ENCODE measurements around the gene LILRB4. TPM values are rescaled to one million over a fixed set of nuclear protein-coding genes. Genes with fewer than 3 reads are reported as not detected.
"Not testable (repeated sequence)": the region's sequence is repeated elsewhere in the genome, so short reads cannot be mapped to it uniquely, and the experiment has no call there.

LILRB4 gene
- total RNA-seq, 1 experiment from 2014 or later = not detected

GRCh38 chr19:54626757-54627156 is 36.0 kb upstream of the LILRB4 start:
- H3K23ac ChIP-seq (ENCODE audit: insufficient read length, low read depth, low read length) = no peak overlapping the region
- peaks cover 8% of the 10 kb centered on the region for H3K27me3 Mint-ChIP-seq (ENCODE audit: low read depth)
- no peak overlapping the region for H3K4ac ChIP-seq (ENCODE audit: low read depth, low read length)
- H3K4me1 Mint-ChIP-seq = no peaks in the 10 kb centered on the region
- H2BK20ac ChIP-seq (ENCODE audit: low read depth, low read length, poor library complexity, severe bottlenecking) = no peak overlapping the region
- no peak for DNase-seq
- no peaks in the 10 kb centered on the region for H4K20me1 ChIP-seq (ENCODE audit: control insufficient read depth, insufficient read depth, insufficient read length)
- no peak overlapping the region for H3K27ac Mint-ChIP-seq
- no peaks in the 10 kb centered on the region for H3K23me2 ChIP-seq (ENCODE audit: insufficient read length, low read depth, low read length, poor library complexity, severe bottlenecking)
- no peak overlapping the region for H4K8ac ChIP-seq (replicated peaks; ENCODE audit: insufficient read length, low read depth, low read length)
- H3K18ac ChIP-seq (ENCODE audit: insufficient read length, low read depth, low read length) = no peak overlapping the region
- peaks cover 0 to 34% (median 23%) of the 10 kb centered on the region in 3 experiments; a peak in 6 of 7 replicates for H3K36me3 Mint-ChIP-seq (ENCODE audit: insufficient read depth in 1 of 3, low read depth in 3 of 3)
- no peak overlapping the region for H3K14ac ChIP-seq (ENCODE audit: insufficient read depth, low read length)
- H2AFZ ChIP-seq (ENCODE audit: low read length) = no peak overlapping the region
- H2BK15ac ChIP-seq (ENCODE audit: low read depth, low read length) = no peak overlapping the region
- H3K27me3 ChIP-seq (ENCODE audit: insufficient read depth, low read length) = no peaks in the 10 kb centered on the region
- H3K9me3 Mint-ChIP-seq = peaks cover 90 to 92% of the 10 kb centered on the region in 2 experiments
- H3K56ac ChIP-seq (ENCODE audit: insufficient read length, low read depth, low read length) = no peak overlapping the region
- H3K9me3 ChIP-seq (ENCODE audit: control insufficient read depth, low read depth, low read length) = peaks cover 77% of the 10 kb centered on the region
- H3K9ac ChIP-seq (ENCODE audit: extremely low read depth, insufficient read length, low read length) = no peak overlapping the region
- no peaks in the 10 kb centered on the region for H3K79me1 ChIP-seq (ENCODE audit: insufficient read depth, low read depth, low read length, poor library complexity, severe bottlenecking)
- H3K4me2 ChIP-seq (ENCODE audit: insufficient read depth, insufficient read length, low read length) = no peak overlapping the region
- H3T11ph ChIP-seq (ENCODE audit: low read length) = no peak overlapping the region
- TF ChIP-seq CTCF (conservative IDR thresholded peaks at IDR 0.05) = no peak
- WGBS (ENCODE audit: extremely low coverage, insufficient read length, low lambda C conversion rate) = no CpG with 5 or more reads among the region's 8 CpGs
- H3K4me1 ChIP-seq (ENCODE audit: insufficient read depth, low read length) = no peaks in the 10 kb centered on the region
- no peak overlapping the region for H4K91ac ChIP-seq (ENCODE audit: insufficient read length, low read depth, low read length)
- no peak overlapping the region for H3K4me3 Mint-ChIP-seq
- H2BK5ac ChIP-seq (ENCODE audit: insufficient read length, low read length) = no peak overlapping the region
- H3K79me2 ChIP-seq (ENCODE audit: insufficient read depth, low read length) = no peaks in the 10 kb centered on the region
- H2BK120ac ChIP-seq (ENCODE audit: low read depth, low read length, poor library complexity, severe bottlenecking) = no peak overlapping the region
- no peak overlapping the region for H4K5ac ChIP-seq (ENCODE audit: insufficient read length, low read depth, low read length)
- no peak overlapping the region for H3K27ac ChIP-seq (ENCODE audit: insufficient read length, low read depth, low read length)
- H2AK5ac ChIP-seq (ENCODE audit: insufficient read length, low read length) = no peak overlapping the region
- no peak overlapping the region for H2BK12ac ChIP-seq (ENCODE audit: insufficient read length, low read depth, low read length)

GRCh38 chr19:54627912-54628311 is 34.9 kb upstream of the LILRB4 start:
- not testable (repeated sequence) for H3K4me1 Mint-ChIP-seq; H2BK15ac ChIP-seq (ENCODE audit: low read depth, low read length); H2BK5ac ChIP-seq (ENCODE audit: insufficient read length, low read length); H3K56ac ChIP-seq (ENCODE audit: insufficient read length, low read depth, low read length); H3K27me3 ChIP-seq (ENCODE audit: insufficient read depth, low read length); H2AFZ ChIP-seq (ENCODE audit: low read length); H3K23me2 ChIP-seq (ENCODE audit: insufficient read length, low read depth, low read length, poor library complexity, severe bottlenecking); H3K79me2 ChIP-seq (ENCODE audit: insufficient read depth, low read length); H3K4ac ChIP-seq (ENCODE audit: low read depth, low read length); H3K4me3 Mint-ChIP-seq; H4K91ac ChIP-seq (ENCODE audit: insufficient read length, low read depth, low read length); H2AK5ac ChIP-seq (ENCODE audit: insufficient read length, low read length); H4K20me1 ChIP-seq (ENCODE audit: control insufficient read depth, insufficient read depth, insufficient read length); H3K27ac ChIP-seq (ENCODE audit: insufficient read length, low read depth, low read length); H3K79me1 ChIP-seq (ENCODE audit: insufficient read depth, low read depth, low read length, poor library complexity, severe bottlenecking); H3K9ac ChIP-seq (ENCODE audit: extremely low read depth, insufficient read length, low read length); H3K23ac ChIP-seq (ENCODE audit: insufficient read length, low read depth, low read length); H3K14ac ChIP-seq (ENCODE audit: insufficient read depth, low read length); H3K27ac Mint-ChIP-seq; H3K18ac ChIP-seq (ENCODE audit: insufficient read length, low read depth, low read length); H3K27me3 Mint-ChIP-seq (ENCODE audit: low read depth); H4K5ac ChIP-seq (ENCODE audit: insufficient read length, low read depth, low read length); H3K4me1 ChIP-seq (ENCODE audit: insufficient read depth, low read length); H2BK12ac ChIP-seq (ENCODE audit: insufficient read length, low read depth, low read length); H3K4me2 ChIP-seq (ENCODE audit: insufficient read depth, insufficient read length, low read length); DNase-seq; H3T11ph ChIP-seq (ENCODE audit: low read length); H2BK20ac ChIP-seq (ENCODE audit: low read depth, low read length, poor library complexity, severe bottlenecking); H4K8ac ChIP-seq (replicated peaks; ENCODE audit: insufficient read length, low read depth, low read length); H2BK120ac ChIP-seq (ENCODE audit: low read depth, low read length, poor library complexity, severe bottlenecking)
- peaks cover 89 to 92% of the 10 kb centered on the region in 2 experiments for H3K9me3 Mint-ChIP-seq
- H3K9me3 ChIP-seq (ENCODE audit: control insufficient read depth, low read depth, low read length) = peaks cover 67% of the 10 kb centered on the region
- H3K36me3 Mint-ChIP-seq (ENCODE audit: insufficient read depth in 1 of 3, low read depth in 3 of 3) = peaks cover 0 to 40% (median 21%) of the 10 kb centered on the region in 3 experiments; a peak in 6 of 7 replicates
- no CpG with 5 or more reads among the region's 4 CpGs for WGBS (ENCODE audit: extremely low coverage, insufficient read length, low lambda C conversion rate)

Measured in H9 (cell line).